ENCODE results near the gene OGDHL.
"Not testable (repeated sequence)": the region's sequence is repeated elsewhere in the genome, so short reads cannot be mapped to it uniquely, and the experiment has no call there.

Gene OGDHL

GRCh38 chr10:49754951-49755350 lies 7.2 kb downstream of the OGDHL start:
- DNase-seq: not testable (repeated sequence)

- no peak for DNase-seq
These were observed 9.5 kb downstream of the OGDHL start for GRCh38 chr10:49752584-49752983.

- no peak for DNase-seq
These were observed 10.2 kb downstream of the OGDHL start for GRCh38 chr10:49751636-49752510.

- DNase-seq: no peak
These were observed 10.9 kb downstream of the OGDHL start for GRCh38 chr10:49751216-49751615.

- DNase-seq: no peak
These were observed 11.6 kb downstream of the OGDHL start for GRCh38 chr10:49750546-49750945.

GRCh38 chr10:49749556-49750491 lies 12.3 kb downstream of the OGDHL start:
- no peak for DNase-seq

GRCh38 chr10:49749144-49749543 lies 13.0 kb downstream of the OGDHL start:
- no peak for DNase-seq

- no peak for DNase-seq
These were observed 14.1 kb downstream of the OGDHL start for GRCh38 chr10:49748006-49748405.

GRCh38 chr10:49747303-49747646 lies 14.8 kb downstream of the OGDHL start:
- no peak for DNase-seq

- DNase-seq: no peak
These were observed 15.4 kb downstream of the OGDHL start for GRCh38 chr10:49746626-49747302.

GRCh38 chr10:49745756-49746155 lies 16.4 kb downstream of the OGDHL start:
- DNase-seq: no peak

- DNase-seq: no peak
These were observed 17.1 kb downstream of the OGDHL start for GRCh38 chr10:49744924-49745605.

- DNase-seq: no peak
These were observed 17.9 kb downstream of the OGDHL start for GRCh38 chr10:49744091-49744685.

GRCh38 chr10:49743464-49744075 lies 18.6 kb downstream of the OGDHL start:
- DNase-seq: no peak

- DNase-seq: no peak
These were observed 19.2 kb downstream of the OGDHL start for GRCh38 chr10:49742683-49743463.

GRCh38 chr10:49741108-49741995 lies 20.8 kb downstream of the OGDHL start:
- no peak for DNase-seq

- no peak for DNase-seq
These were observed 21.6 kb downstream of the OGDHL start for GRCh38 chr10:49740346-49741107.

GRCh38 chr10:49739426-49739825 lies 22.7 kb downstream of the OGDHL start:
- no peak for DNase-seq

Data from NCI-H2029 treated with DMSO at 0.1 percent for 48 hours (cell line).